ENCODE measurements around the gene ZNF649. TPM values are rescaled to one million over a fixed set of nuclear protein-coding genes. Genes with fewer than 3 reads are reported as not detected.
"Not testable (repeated sequence)": the region's sequence is repeated elsewhere in the genome, so short reads cannot be mapped to it uniquely, and the experiment has no call there.

ZNF649 gene
- total RNA-seq: 41.2 TPM

DNA sequence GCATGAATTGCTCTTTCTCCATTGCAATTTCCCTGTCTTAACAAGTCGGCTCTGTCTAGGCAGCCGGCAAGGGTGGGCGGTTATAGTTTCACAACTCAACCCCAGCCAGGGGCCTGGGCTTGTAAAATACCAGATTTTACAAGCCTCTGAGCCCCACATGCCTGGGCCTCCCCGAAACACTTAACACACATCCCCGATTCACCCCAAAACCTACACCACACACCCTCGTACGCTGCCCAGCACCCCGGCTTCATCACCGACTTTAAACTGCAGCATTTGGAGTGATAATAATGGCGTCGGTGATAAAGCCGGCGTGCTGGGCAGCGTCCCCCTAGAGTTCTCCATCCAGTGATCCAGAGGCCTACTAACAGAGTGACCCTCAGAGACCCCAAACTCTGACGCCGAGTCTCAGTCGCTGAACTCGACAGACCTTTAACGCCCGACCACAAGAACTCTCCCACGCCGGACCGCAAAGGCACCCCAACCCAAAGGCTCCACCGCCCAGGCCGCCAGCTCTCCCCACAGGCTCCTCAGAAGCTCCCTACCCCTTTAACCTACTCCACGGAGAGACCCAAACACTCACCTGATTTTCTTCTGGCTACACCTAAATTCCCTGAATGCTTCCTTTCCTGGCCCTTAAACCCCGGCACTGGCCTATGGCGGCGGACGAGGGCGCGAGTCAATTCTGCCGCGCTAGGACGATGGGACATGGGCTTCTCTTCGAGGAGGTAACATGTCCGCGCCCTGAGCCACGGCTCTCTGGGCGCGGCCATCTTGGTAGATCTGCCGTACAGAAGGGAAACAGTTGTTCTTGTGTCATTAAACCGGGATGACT is at the start of gene ZNF649:
ZNF649 (minus strand) TSS at position 687 of the 835 bp plus-strand sequence. CDS start 4,910 bp downstream, outside the sequence.
- DNase-seq (ENCODE audit: low spot score in 2 of 2) (peak; percentile 44 to 73), FAIRE-seq (no peak)

- peak; percentile 31 to 38 for DNase-seq (ENCODE audit: low spot score in 2 of 2)
These were observed 44.2 kb upstream of the ZNF649 start for GRCh38 chr19:51948975-51949374.

GRCh38 chr19:51946602-51947001 is 41.8 kb upstream of the ZNF649 start:
- DNase-seq (ENCODE audit: low spot score in 2 of 2) (no peak), FAIRE-seq (no peak)

More at GRCh38 chr19:51948975-51949374, 44.2 kb upstream of the ZNF649 start:
- no peak for FAIRE-seq

GRCh38 chr19:51944798-51945552 is 40.2 kb upstream of the ZNF649 start:
- no peak for DNase-seq (ENCODE audit: low spot score in 2 of 2)
- no peak for FAIRE-seq

- no peak for DNase-seq (ENCODE audit: low spot score in 2 of 2)
These were observed 34.1 kb upstream of the ZNF649 start for GRCh38 chr19:51938936-51939335.

GRCh38 chr19:51931921-51932320 is 27.1 kb upstream of the ZNF649 start:
- DNase-seq (ENCODE audit: low spot score in 2 of 2) (no peak), FAIRE-seq (no peak)

More at GRCh38 chr19:51938936-51939335, 34.1 kb upstream of the ZNF649 start:
- no peak for FAIRE-seq

- DNase-seq (ENCODE audit: low spot score in 2 of 2): no peak
- FAIRE-seq: no peak
These were observed 23.0 kb upstream of the ZNF649 start for GRCh38 chr19:51927859-51928258.

DNA sequence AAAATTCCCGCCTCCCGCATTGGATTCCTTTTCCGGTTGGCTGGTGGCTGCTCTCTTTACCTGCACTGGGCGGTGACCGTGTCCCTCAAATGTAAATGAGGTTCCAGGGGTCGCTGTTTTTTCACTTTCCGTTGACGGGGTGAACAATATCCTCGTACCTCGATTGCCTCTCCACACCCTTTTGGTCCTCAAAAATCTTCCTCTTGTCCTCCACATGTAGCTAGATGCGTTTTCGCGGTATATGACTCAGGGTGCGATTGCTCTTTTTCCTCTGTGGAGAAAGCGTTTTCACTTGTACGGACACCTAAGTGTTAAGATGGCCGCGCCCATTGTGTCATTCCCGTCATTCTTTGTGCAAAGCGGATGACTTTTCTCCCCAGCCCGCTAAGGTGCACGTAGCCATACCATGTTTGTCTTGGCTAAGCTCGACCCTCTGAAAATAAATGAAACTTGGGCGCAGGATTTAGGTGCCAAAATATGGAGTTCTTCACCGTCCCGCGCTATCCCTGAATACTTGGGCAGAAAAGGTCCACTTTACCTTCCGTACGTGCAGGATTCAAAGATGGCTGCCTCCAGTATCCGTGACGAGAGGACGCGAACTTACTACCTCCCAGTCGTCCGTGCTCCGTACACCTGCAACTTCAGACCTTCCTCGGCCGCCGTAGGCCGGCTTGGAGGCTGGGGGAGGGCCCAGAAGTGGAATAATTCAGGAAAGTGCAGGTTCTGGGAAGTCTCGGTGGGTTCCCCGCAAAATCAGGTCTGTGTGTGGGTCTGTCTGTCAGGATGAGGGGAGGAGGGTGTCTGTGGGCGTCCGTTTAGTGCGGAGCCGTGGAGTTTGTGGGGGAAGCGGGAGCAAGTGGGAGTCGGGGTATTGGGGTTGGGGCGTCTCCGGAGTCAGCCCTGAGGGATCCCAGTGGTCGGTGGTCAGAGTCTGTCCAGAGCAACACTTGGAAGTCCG is 22.2 kb upstream of the ZNF649 start, which contains the start of gene ZNF613:
ZNF613 (plus strand) TSS at position 689 of the 958 bp plus-strand sequence. CDS start 8,749 bp downstream, outside the sequence.
- DNase-seq (ENCODE audit: low spot score in 2 of 2) (peak; percentile 60 to 80), FAIRE-seq (no peak)

DNA sequence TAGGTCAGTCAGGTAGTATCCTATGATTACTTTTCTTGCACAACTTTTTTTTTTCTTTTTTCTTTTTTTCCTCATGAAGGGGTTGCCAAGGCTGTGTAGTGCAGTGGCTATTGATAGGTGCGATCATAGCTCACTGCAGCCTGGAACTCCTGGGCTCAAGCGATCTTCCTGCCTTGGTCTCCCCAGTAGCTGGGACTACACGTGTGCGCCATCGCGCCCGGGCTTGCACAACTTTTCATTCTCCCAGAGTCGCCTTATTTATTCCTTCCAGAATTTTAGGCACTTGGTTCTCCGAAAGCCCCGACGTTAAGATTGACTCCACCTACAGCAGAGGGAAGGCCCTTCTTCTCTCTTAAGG is 21.6 kb upstream of the ZNF649 start:
- DNase-seq (ENCODE audit: low spot score in 2 of 2) (no peak), FAIRE-seq (no peak)

- no peak for DNase-seq (ENCODE audit: low spot score in 2 of 2)
These were observed 17.1 kb upstream of the ZNF649 start for GRCh38 chr19:51921949-51922348.

DNA sequence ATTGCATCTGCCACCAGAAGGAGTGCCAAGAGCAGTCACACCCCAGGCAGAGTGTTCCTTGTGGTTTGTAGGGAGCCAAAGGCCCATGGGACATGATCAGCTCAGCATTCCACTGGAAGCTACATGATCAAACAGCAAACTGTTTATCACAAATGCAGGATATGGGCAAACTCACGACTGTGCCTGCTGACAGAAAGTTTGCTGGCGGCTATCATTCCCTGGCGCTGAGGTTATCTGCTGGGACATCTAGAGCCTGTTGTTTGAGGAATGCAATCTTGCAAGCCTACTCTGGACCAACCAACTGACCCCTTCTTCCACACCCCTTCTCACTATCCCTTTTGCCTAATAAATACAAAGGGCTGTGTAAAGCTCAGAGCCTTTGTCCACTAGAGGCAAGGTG is 14.8 kb upstream of the ZNF649 start:
- DNase-seq (ENCODE audit: low spot score in 2 of 2): no peak
- no peak for FAIRE-seq

More at GRCh38 chr19:51921949-51922348, 17.1 kb upstream of the ZNF649 start:
- no peak for FAIRE-seq

DNA sequence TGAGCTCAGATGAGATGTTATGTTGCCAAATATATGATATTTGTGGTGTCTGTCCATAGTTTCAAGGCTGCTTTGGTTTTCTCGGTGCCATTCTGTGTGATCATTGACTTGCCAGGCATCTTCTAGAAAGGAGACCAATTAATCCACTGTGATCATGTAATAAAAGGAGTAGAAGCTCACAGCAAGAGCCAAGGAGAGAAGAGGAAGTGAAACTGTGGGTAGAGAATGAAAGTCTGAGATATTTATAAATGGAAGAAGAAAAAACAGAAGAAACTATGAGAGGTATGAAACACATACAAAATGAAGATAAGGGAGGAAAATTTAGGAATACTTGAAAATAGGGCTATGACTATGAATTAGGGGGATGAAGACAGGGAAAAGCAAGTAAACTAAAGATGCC is 11.3 kb upstream of the ZNF649 start:
- DNase-seq (ENCODE audit: low spot score in 2 of 2): no peak
- no peak for FAIRE-seq

- no peak for FAIRE-seq
- DNase-seq (ENCODE audit: low spot score in 2 of 2): no peak
These were observed 10.6 kb upstream of the ZNF649 start for GRCh38 chr19:51915324-51915867.

GRCh38 chr19:51907981-51908380 is 3.2 kb upstream of the ZNF649 start:
- not testable (repeated sequence) for FAIRE-seq; DNase-seq (ENCODE audit: low spot score in 2 of 2)

DNA sequence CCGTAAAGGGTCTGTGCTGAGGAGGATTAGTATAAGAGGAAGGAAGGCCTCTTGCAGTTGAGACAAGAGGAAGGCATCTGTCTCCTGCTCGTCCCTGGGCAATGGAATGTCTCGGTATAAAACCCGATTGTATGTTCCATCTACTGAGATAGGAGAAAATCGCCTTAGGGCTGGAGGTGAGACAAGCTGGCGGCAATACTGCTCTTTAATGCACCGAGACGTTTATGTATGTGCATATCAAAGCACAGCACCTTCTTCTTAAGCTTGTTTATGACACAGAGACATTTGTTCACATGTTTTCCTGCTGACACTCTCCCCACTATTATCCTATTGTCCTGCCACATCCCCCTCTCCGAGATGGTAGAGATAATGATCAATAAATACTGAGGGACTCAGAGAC is 1.3 kb upstream of the ZNF649 start:
- not testable (repeated sequence) for FAIRE-seq; DNase-seq (ENCODE audit: low spot score in 2 of 2)

GRCh38 chr19:51905639-51906038 is 822 bp upstream of the ZNF649 start:
- DNase-seq (ENCODE audit: low spot score in 2 of 2): not testable (repeated sequence)

DNA sequence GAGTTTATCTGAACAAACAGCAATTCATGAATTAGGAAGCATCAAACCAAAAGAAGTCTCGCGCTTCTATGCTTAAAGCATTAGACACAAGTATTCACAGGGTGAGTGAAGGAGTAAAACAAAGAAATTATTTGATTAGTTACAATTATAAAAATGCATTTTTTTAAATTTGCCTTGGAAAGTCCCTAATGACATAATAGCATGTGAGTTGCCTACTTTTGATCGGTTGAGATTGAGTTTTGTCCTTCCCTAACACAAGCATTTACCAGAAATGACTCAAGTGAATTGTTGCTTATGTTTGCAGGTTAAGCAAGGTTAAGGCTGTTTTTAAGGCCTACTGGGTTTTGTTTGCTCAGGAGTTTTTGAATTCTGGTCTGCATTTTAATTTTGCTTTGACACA is 389 bp upstream of the ZNF649 start:
- DNase-seq (ENCODE audit: low spot score in 2 of 2) (no peak), FAIRE-seq (no peak)

More at GRCh38 chr19:51905639-51906038, 822 bp upstream of the ZNF649 start:
- not testable (repeated sequence) for FAIRE-seq

GRCh38 chr19:51903192-51903591 is 1.6 kb downstream of the ZNF649 start:
- DNase-seq (ENCODE audit: low spot score in 2 of 2): no peak
- no peak for FAIRE-seq

DNA sequence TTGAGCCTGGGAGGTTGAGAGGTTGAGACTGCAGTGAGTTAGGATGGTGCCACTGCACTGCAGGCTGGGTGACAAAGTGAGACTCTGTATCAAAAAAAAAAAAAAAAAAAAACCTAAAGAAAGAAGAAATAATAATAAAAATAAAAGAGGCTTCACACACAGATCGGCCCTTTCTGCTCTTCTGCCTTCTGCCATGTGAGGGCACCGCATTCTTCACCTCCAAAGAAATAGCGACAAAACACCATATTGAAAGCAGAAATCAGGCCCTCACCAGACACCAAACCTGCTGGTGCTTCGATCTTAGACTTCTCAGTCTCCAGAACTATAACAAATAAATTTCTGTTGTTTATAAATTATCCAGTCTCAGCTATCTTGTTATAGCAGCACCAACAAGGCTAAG is 3.0 kb downstream of the ZNF649 start:
- FAIRE-seq: no peak
- DNase-seq (ENCODE audit: low spot score in 2 of 2): no peak
